OCI-LY3 (cell line): ENCODE results near the gene NOB1.

Experiments
- CTCF ChIP-seq: fragments of 200-600, 300-600 bp; sonication (generic); IDR thresholded peaks from 2 replicates; pipeline ENCODE4 v1.5.1; 2014; ENCODE audit warnings: antibody characterized with exemption, low read length, low read depth
- EZH2phosphoT487 ChIP-seq: fragments of 200-600 bp; shearing (Covaris generic); IDR thresholded peaks from 2 replicates; pipeline ENCODE4 v1.6.1; 2018; ENCODE audit warnings: antibody characterized with exemption, mixed run types, low read depth

DNA sequence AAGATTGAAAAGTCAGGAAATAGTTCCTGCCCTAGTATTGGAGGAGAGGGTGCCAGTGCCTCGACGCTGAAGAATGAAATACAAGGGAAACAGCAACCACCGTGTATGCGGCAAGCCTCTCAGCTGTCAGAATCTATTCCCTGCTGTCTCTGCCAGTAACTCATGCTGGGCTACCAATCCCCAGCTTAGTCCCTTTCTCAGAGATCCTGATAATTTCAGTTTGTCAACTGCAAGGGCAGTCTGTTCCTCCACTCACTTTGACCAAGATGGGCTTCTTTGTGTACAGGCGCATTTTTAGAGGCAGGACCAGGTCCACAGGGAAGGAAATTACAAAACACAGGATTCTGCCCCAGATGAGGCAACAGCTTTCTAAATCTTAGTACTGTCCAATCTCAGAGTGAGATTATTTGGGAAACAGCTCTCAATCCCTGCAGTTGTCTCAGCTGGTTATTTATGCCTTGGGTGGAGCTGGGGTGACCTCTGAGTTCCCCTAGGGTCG lies 29.7 kb downstream of the NOB1 start:
- no peak for TF ChIP-seq CTCF
- TF ChIP-seq EZH2phosphoT487 = no peak
